Measurements from ENCODE around the gene ZBED1. TPM values are rescaled to one million over a fixed set of nuclear protein-coding genes. Genes with fewer than 3 reads are reported as not detected.

The ZBED1 gene
- total RNA-seq, 1 experiment from 2014 or later: 45.1 TPM

GRCh38 chrX:2545144-2545543, 44.4 kb upstream of the ZBED1 start:
- Mint-ChIP-seq H3K27me3 (ENCODE audit: low read depth) (peaks cover 2% of the 10 kb centered on the region; the same call in 1 of the 2 replicates), H3K4me3 (no peak overlapping the region), H3K9me3 (peaks cover 34% of the 10 kb centered on the region), H3K4me1 (peaks cover 23% of the 10 kb centered on the region), H3K36me3 (peaks cover 25% of the 10 kb centered on the region), H3K27ac (no peak overlapping the region)
- POLR2A ChIA-PET: no interaction called here
- ATAC-seq (no peak), DNase-seq (ENCODE audit: low spot score) (no peak)
- no peak for TF ChIP-seq GABPB1 (CRISPR knock-in tag; IDR thresholded peaks at IDR 0.05)
- TF ChIP-seq CDX4 (CRISPR knock-in tag; IDR thresholded peaks at IDR 0.05; ENCODE audit: borderline replicate concordance): no peak
- no peak for TF ChIP-seq FOXP1 (CRISPR knock-in tag; IDR thresholded peaks at IDR 0.05; ENCODE audit: borderline replicate concordance)
- TF ChIP-seq SP1 (CRISPR knock-in tag; conservative IDR thresholded peaks at IDR 0.05): no peak
- no peak for TF ChIP-seq NFE2L1 (CRISPR knock-in tag; IDR thresholded peaks at IDR 0.05)
- no peak for TF ChIP-seq ZNF396 (CRISPR knock-in tag; IDR thresholded peaks at IDR 0.05; ENCODE audit: borderline replicate concordance)
- TF ChIP-seq ZNF532 (CRISPR knock-in tag; IDR thresholded peaks at IDR 0.05; ENCODE audit: borderline replicate concordance): no peak
- no peak for TF ChIP-seq ZNF263 (CRISPR knock-in tag; IDR thresholded peaks at IDR 0.05; ENCODE audit: low read depth)
- no peak for TF ChIP-seq FOXJ3 (CRISPR knock-in tag; IDR thresholded peaks at IDR 0.05; ENCODE audit: borderline replicate concordance)
- CTCF ChIA-PET: no interaction called here

GRCh38 chrX:2542826-2543521, 42.2 kb upstream of the ZBED1 start:
- CTCF ChIA-PET: no interaction called here
- no peak overlapping the region for H3K4me3 Mint-ChIP-seq
- TF ChIP-seq EMX1 (CRISPR knock-in tag; IDR thresholded peaks at IDR 0.05) (no peak), NR3C1 (CRISPR knock-in tag; conservative IDR thresholded peaks at IDR 0.05; ENCODE audit: low read depth) (no peak), PRDM15 (CRISPR knock-in tag; IDR thresholded peaks at IDR 0.05) (no peak), ZNF671 (CRISPR knock-in tag; IDR thresholded peaks at IDR 0.05) (no peak), AR (CRISPR knock-in tag; IDR thresholded peaks at IDR 0.05) (no peak), NFE2L1 (CRISPR knock-in tag; IDR thresholded peaks at IDR 0.05) (no peak), ATF3 (CRISPR knock-in tag; conservative IDR thresholded peaks at IDR 0.05) (no peak), GRHL2 (CRISPR knock-in tag; IDR thresholded peaks at IDR 0.05; ENCODE audit: insufficient replicate concordance, severe bottlenecking) (no peak), ZNF425 (CRISPR knock-in tag; conservative IDR thresholded peaks at IDR 0.05) (no peak), NFYB (CRISPR knock-in tag; conservative IDR thresholded peaks at IDR 0.05; ENCODE audit: low read depth) (no peak)

More at GRCh38 chrX:2542826-2543521, 42.2 kb upstream of the ZBED1 start:
- H3K9me3 Mint-ChIP-seq: peaks cover 34% of the 10 kb centered on the region
- no peak overlapping the region for H3K27ac Mint-ChIP-seq
- ATAC-seq: no peak
- H3K36me3 Mint-ChIP-seq: peaks cover 25% of the 10 kb centered on the region
- DNase-seq (ENCODE audit: low spot score): no peak
- peaks cover 9% of the 10 kb centered on the region for H3K4me1 Mint-ChIP-seq
- POLR2A ChIA-PET: no interaction called here
- peaks cover 2% of the 10 kb centered on the region; the same call in 1 of the 2 replicates for H3K27me3 Mint-ChIP-seq (ENCODE audit: low read depth)
